H1 (cell line): Measurements from ENCODE around the gene SAMM50. TPM values are rescaled to one million over a fixed set of nuclear protein-coding genes. Genes with fewer than 3 reads are reported as not detected.

ENCODE experiments used
- CTCF ChIA-PET: fragments of 300-600 bp; sonication (Branson Sonifier 250); formaldehyde crosslinking; loops from one replicate; lab custom pipeline; 2021; ENCODE audit not compliant: partially characterized antibody; lab: Charles Lee
- POLR2A ChIA-PET: fragments of 300-600 bp; sonication (Branson Sonifier 250); formaldehyde crosslinking; loops from one replicate; lab custom pipeline; 2021; ENCODE audit warnings: inconsistent platforms; ENCODE audit not compliant: partially characterized antibody; lab: Charles Lee
- DNase-seq, 2 experiments: peaks; one replicate each; pipeline versions ENCODE4 v3.0.0 to v3.0.0-alpha.2; 2010 to 2022; ENCODE audit warnings: low spot score in 2 of 2, low read depth in 1 of 2, mixed read lengths in 1 of 2
- FAIRE-seq: peaks from 2 replicates; lab custom pipeline; 2011; peaks lifted over from hg19 to GRCh38; lab: Jason Lieb, UNC
- H2AFZ ChIP-seq: 2 replicates; pipeline ENCODE4 v1.8.1; 2012; ENCODE audit warnings: low read length, inconsistent platforms
- H2AK5ac ChIP-seq: 2 replicates; pipeline ENCODE4 v1.6.1; 2013; ENCODE audit warnings: low read depth, low read length
- H2BK120ac ChIP-seq: replicated peaks from 2 replicates; pipeline ENCODE3; 2013; ENCODE audit warnings: low read depth, low read length, inconsistent platforms
- H2BK12ac ChIP-seq: 2 replicates; pipeline ENCODE4 v1.6.1; 2013; ENCODE audit warnings: low read depth, low read length
- H2BK15ac ChIP-seq: 2 replicates; pipeline ENCODE4 v1.6.1; 2013; ENCODE audit warnings: low read length
- H2BK20ac ChIP-seq: 2 replicates; pipeline ENCODE4 v1.6.1; 2013; ENCODE audit warnings: low read length
- H2BK5ac ChIP-seq: 2 replicates; pipeline ENCODE4 v1.6.1; 2013; ENCODE audit warnings: low read depth, low read length
- H3K14ac ChIP-seq: 2 replicates; pipeline ENCODE4 v1.6.1; 2013; ENCODE audit warnings: inconsistent platforms; ENCODE audit not compliant: insufficient read length
- H3K18ac ChIP-seq: 2 replicates; pipeline ENCODE4 v1.6.1; 2013; ENCODE audit warnings: low read length; ENCODE audit errors: extremely low read depth
- H3K23ac ChIP-seq: 2 replicates; pipeline ENCODE4 v1.6.1; 2013; ENCODE audit warnings: inconsistent platforms; ENCODE audit not compliant: insufficient read length
- H3K23me2 ChIP-seq: 2 replicates; pipeline ENCODE4 v1.6.1; 2013; ENCODE audit warnings: low read depth, low read length
- H3K27ac ChIP-seq: 2 replicates; pipeline ENCODE4 v1.6.1; 2011; ENCODE audit warnings: low read depth, low read length, inconsistent platforms
- H3K27me3 ChIP-seq, 4 experiments: replicated peaks in 1 of 4; 1 replicate in 1 of 4; 2 replicates in 3 of 4; pipeline versions ENCODE4 v1.6.1 to v1.8.1; 2011 to 2013; ENCODE audit warnings: low read length in 3 of 4, mild to moderate bottlenecking in 3 of 4, inconsistent platforms in 2 of 4, mixed read lengths in 2 of 4, moderate library complexity in 1 of 4; ENCODE audit not compliant: control insufficient read depth in 3 of 4, insufficient read depth in 3 of 4; ENCODE audit errors: extremely low read depth in 1 of 4
- H3K36me3 ChIP-seq, 4 experiments: 2 replicates each; pipeline versions ENCODE4 v1.6.1 to v1.8.1; 2011 to 2013; ENCODE audit warnings: mild to moderate bottlenecking in 4 of 4, low read length in 3 of 4, moderate library complexity in 2 of 4, control low read depth in 1 of 4, inconsistent platforms in 1 of 4; ENCODE audit not compliant: insufficient read depth in 4 of 4, control insufficient read depth in 2 of 4
- H3K4ac ChIP-seq: replicated peaks from 2 replicates; pipeline ENCODE3; 2013; ENCODE audit warnings: low read length, low read depth, mixed read lengths, inconsistent platforms; ENCODE audit not compliant: insufficient read length
- H3K4me1 ChIP-seq, 4 experiments: replicated peaks in 1 of 4; 1 replicate in 1 of 4; 2 replicates in 3 of 4; pipeline versions ENCODE4 v1.6.1 to v1.8.1; 2011 to 2013; ENCODE audit warnings: low read length in 3 of 4, inconsistent platforms in 2 of 4, mixed read lengths in 1 of 4; ENCODE audit not compliant: insufficient read depth in 4 of 4, control insufficient read depth in 3 of 4
- H3K4me2 ChIP-seq, 2 experiments: 2 replicates each; pipeline versions ENCODE4 v1.6.1 to v1.8.1; 2011 to 2013; ENCODE audit warnings: low read depth in 2 of 2, low read length in 2 of 2, control low read depth in 1 of 2, inconsistent platforms in 1 of 2, mild to moderate bottlenecking in 1 of 2; ENCODE audit not compliant: insufficient read depth in 1 of 2
- H3K4me3 ChIP-seq, 4 experiments: fragments of 200-600, 300-600 bp in 1 of 4; sonication (generic), shearing (Covaris generic), sonication (Bioruptor Twin) in 1 of 4; 2 replicates each; pipeline versions ENCODE4 v1.5.1 to v1.8.1; 2011 to 2016; ENCODE audit warnings: low read length in 4 of 4, low read depth in 3 of 4, control low read depth in 2 of 4, inconsistent platforms in 2 of 4, mild to moderate bottlenecking in 2 of 4, mixed read lengths in 1 of 4, moderate library complexity in 1 of 4; ENCODE audit not compliant: insufficient read depth in 2 of 4; ENCODE audit errors: extremely low read depth in 1 of 4
- H3K56ac ChIP-seq: replicated peaks from 2 replicates; pipeline ENCODE3; 2013; ENCODE audit warnings: low read depth, mild to moderate bottlenecking, mixed read lengths, low read length, inconsistent platforms; ENCODE audit not compliant: insufficient read length
- H3K79me1 ChIP-seq: 2 replicates; pipeline ENCODE4 v1.6.1; 2013; ENCODE audit warnings: low read depth, low read length, control low read depth
- H3K79me2 ChIP-seq, 2 experiments: 2 replicates each; pipeline versions ENCODE4 v1.6.1 to v1.8.1; 2012 to 2013; ENCODE audit warnings: low read length in 2 of 2, mild to moderate bottlenecking in 2 of 2, inconsistent platforms in 1 of 2; ENCODE audit not compliant: insufficient read depth in 2 of 2, control insufficient read depth in 1 of 2
- H3K9ac ChIP-seq, 4 experiments: replicated peaks in 1 of 4; 1 replicate in 1 of 4; 2 replicates in 3 of 4; pipeline versions ENCODE4 v1.6.1 to v1.8.1; 2011 to 2013; ENCODE audit warnings: low read depth in 3 of 4, low read length in 3 of 4, control low read depth in 2 of 4, mild to moderate bottlenecking in 2 of 4, moderate library complexity in 2 of 4, inconsistent platforms in 1 of 4; ENCODE audit errors: extremely low read depth in 1 of 4
- H3K9me3 ChIP-seq, 2 experiments: 2 replicates each; pipeline versions ENCODE4 v1.6.1 to v1.8.1; 2012 to 2013; ENCODE audit warnings: mild to moderate bottlenecking in 2 of 2, moderate library complexity in 2 of 2, control low read depth in 1 of 2, inconsistent platforms in 1 of 2, low read depth in 1 of 2, low read length in 1 of 2, mixed read lengths in 1 of 2; ENCODE audit not compliant: insufficient read depth in 2 of 2
- H4K20me1 ChIP-seq, 2 experiments: replicated peaks in 1 of 2; 2 replicates each; pipeline versions ENCODE3 to v1.8.1; 2011 to 2013; ENCODE audit warnings: inconsistent platforms in 2 of 2, low read length in 2 of 2, mild to moderate bottlenecking in 1 of 2; ENCODE audit not compliant: insufficient read depth in 2 of 2, control insufficient read depth in 1 of 2
- H4K5ac ChIP-seq: 2 replicates; pipeline ENCODE4 v1.6.1; 2013; ENCODE audit warnings: low read length, low read depth, mixed read lengths, inconsistent platforms; ENCODE audit not compliant: insufficient read length
- H4K8ac ChIP-seq: 2 replicates; pipeline ENCODE4 v1.8.0; 2013; ENCODE audit warnings: mild to moderate bottlenecking, moderate library complexity, low read length, inconsistent platforms; ENCODE audit not compliant: insufficient read depth; ENCODE audit errors: extremely low read depth
- H4K91ac ChIP-seq: replicated peaks from 2 replicates; pipeline ENCODE3; 2013; ENCODE audit warnings: low read length, mixed read lengths, inconsistent platforms; ENCODE audit not compliant: insufficient read length
- BCL11A ChIP-seq, 2 experiments: IDR thresholded peaks; one replicate each; pipeline ENCODE4 v1.6.1; 2011; ENCODE audit warnings: low read depth in 2 of 2, low read length in 2 of 2, mild to moderate bottlenecking in 2 of 2
- POLR2A ChIP-seq, 2 experiments: IDR thresholded peaks; 1 replicate in 1 of 2; 2 replicates in 1 of 2; pipeline ENCODE4 v1.6.1; 2011; ENCODE audit warnings: low read depth in 2 of 2, low read length in 2 of 2, mild to moderate bottlenecking in 2 of 2; ENCODE audit errors: control extremely low read depth in 1 of 2
- POU5F1 ChIP-seq: IDR thresholded peaks from 2 replicates; pipeline ENCODE4 v1.6.1; 2011; ENCODE audit warnings: low read depth, mild to moderate bottlenecking, low read length, moderate library complexity
- SRF ChIP-seq: IDR thresholded peaks from 2 replicates; pipeline ENCODE4 v1.6.1; 2011; ENCODE audit warnings: mild to moderate bottlenecking, low read depth, low read length, moderate library complexity
- WGBS, 2 experiments: shearing (Covaris generic) in 1 of 2; methylation state at CpG; one replicate each; pipeline versions ENCODE4 v1.1.6 to v1.1.7; 2013 to 2015; ENCODE audit warnings: low lambda C conversion rate in 2 of 2, mixed read lengths in 2 of 2, inconsistent platforms in 1 of 2, low coverage in 1 of 2, missing lambda C conversion rate in 1 of 2; ENCODE audit not compliant: insufficient replicate concordance in 2 of 2, insufficient coverage in 1 of 2, insufficient read length in 1 of 2; ENCODE audit errors: extremely low coverage in 1 of 2, missing lambda C conversion rate in 1 of 2; 5-methylcytosine and 5-hydroxymethylcytosine counted together
- polyA plus RNA-seq, 7 experiments: library from polyadenylated mRNA; depleted of rRNA in 3 of 7; stranded (reverse) in 5 of 7; unstranded in 2 of 7; fragments of >200 nt in 5 of 7; fragments of 200-250 nt in 2 of 7; gene quantifications; 1 replicate in 5 of 7; 2 replicates in 1 of 7; 4 replicates in 1 of 7; pipeline versions ENCODE4 v1.2.1 to v1.2.3, GENCODE V29; 2011 to 2013; ENCODE audit warnings: missing spikeins in 2 of 7, mixed read lengths in 2 of 7
- total RNA-seq: library from RNA; stranded (reverse); fragmentation: NEBNext Ultra II Directional; extraction: Animal tissue kit (Norgen Biotek cat#: 25700); gene quantifications from 2 replicates; pipeline ENCODE4 v1.2.1, GENCODE V29; 2021
- TF ChIP-seq, protein P1 (sequence below): IDR thresholded peaks from 2 replicates; pipeline ENCODE4 v1.6.1; 2012; ENCODE audit warnings: inconsistent platforms

SAMM50 gene
- total and polyA plus RNA-seq, 2 of the 8 experiments (the other 6 are each of a cell fraction or from before 2014, with no cell fraction given), result 45.4 to 70.3 TPM

DNA sequence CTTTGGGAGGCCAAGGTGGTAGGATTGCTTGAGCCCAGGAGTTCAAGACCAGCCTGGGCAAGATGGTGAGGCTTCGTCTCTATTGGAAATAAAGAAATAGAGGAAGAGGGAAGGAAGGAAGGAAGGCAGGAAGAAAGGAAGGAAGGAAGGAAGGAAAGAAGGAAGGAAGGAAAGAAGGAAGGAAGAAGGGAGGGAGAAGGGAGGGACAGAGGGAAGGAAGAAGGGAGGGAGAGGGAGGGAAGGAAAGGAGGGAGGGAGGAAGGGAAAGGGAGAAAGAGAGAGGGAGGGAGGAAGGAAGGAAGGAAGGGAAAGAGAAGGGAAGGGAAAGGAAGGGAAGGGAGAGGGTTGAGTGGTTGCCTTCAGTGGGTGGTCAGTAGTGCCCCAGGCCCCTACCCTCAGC, 45.5 kb upstream of the SAMM50 start:
- no peak overlapping the region for H3K27ac ChIP-seq
- no peak overlapping the region for H3K4me2 ChIP-seq
- H2AK5ac ChIP-seq, result no peak overlapping the region
- 60% methylated on average over 1 of the region's 1 CpG; no CpG with 5 or more reads in 1 of the 2 experiments for WGBS, 2 experiments
- H4K5ac ChIP-seq, result no peak overlapping the region
- H4K91ac ChIP-seq, result no peak overlapping the region
- TF ChIP-seq, protein P1, sequence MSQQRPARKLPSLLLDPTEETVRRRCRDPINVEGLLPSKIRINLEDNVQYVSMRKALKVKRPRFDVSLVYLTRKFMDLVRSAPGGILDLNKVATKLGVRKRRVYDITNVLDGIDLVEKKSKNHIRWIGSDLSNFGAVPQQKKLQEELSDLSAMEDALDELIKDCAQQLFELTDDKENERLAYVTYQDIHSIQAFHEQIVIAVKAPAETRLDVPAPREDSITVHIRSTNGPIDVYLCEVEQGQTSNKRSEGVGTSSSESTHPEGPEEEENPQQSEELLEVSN, result no peak
- no peak for TF ChIP-seq POU5F1
- no peak for TF ChIP-seq SRF
- TF ChIP-seq POLR2A (IDR thresholded peaks at IDR 0.05; ENCODE audit: control extremely low read depth in 1 of 2, low read depth in 2 of 2, low read length in 2 of 2), result no peak
- no peak for TF ChIP-seq BCL11A (IDR thresholded peaks at IDR 0.05; ENCODE audit: low read depth in 2 of 2, low read length in 2 of 2)
- TF ChIP-seq, all 59 proteins: peak for 0
- H3K4me3 ChIP-seq, result no peak overlapping the region
- no peak overlapping the region for H3K56ac ChIP-seq
- no peak overlapping the region for H4K8ac ChIP-seq
- ChIA-PET CTCF (interaction anchor here (2.1 to 21.4 kb wide), 2 partner anchors 12 to 26 kb away, joined by 10 to 226 read pairs; no protein-coding TSS in a partner anchor), POLR2A (no interaction called here)
- H2BK15ac ChIP-seq, result no peak overlapping the region; the same call in 1 of the 2 replicates
- FAIRE-seq (no peak), DNase-seq (no peak)
- no peaks in the 10 kb centered on the region for H3K79me2 ChIP-seq
- no peak overlapping the region for H3K14ac ChIP-seq
- H2BK20ac ChIP-seq, result no peak overlapping the region
- H3K9me3 ChIP-seq, result no peaks in the 10 kb centered on the region; a peak in 1 of 4 replicates
- no peaks in the 10 kb centered on the region; a peak in 1 of 7 replicates for H3K27me3 ChIP-seq
- H3K23ac ChIP-seq, result no peak overlapping the region
- no peak overlapping the region for H2BK12ac ChIP-seq
- H2BK120ac ChIP-seq, result no peak overlapping the region
- H3K4ac ChIP-seq, result no peak overlapping the region
- no peak overlapping the region for H3K18ac ChIP-seq
- H3K23me2 ChIP-seq, result peaks cover 2% of the 10 kb centered on the region; the same call in 1 of the 2 replicates
- H3K36me3 ChIP-seq, result no peaks in the 10 kb centered on the region
- H3K4me1 ChIP-seq, result peaks cover 0 to 2% (median 0%) of the 10 kb centered on the region in 4 experiments; a peak in 1 of 7 replicates
- H3K79me1 ChIP-seq, result no peaks in the 10 kb centered on the region
- H2BK5ac ChIP-seq, result no peak overlapping the region
- H4K20me1 ChIP-seq, result peaks cover 0 to 2% of the 10 kb centered on the region in 2 experiments
- no peak overlapping the region for H3K9ac ChIP-seq
- H2AFZ ChIP-seq, result no peak overlapping the region
